MM.1S (cell line): ENCODE results near the gene ZNHIT3.

Experiments used
- EZH2 ChIP-seq: fragments of 300-600 bp; sonication (generic); optimal IDR thresholded peaks from 2 replicates; pipeline ENCODE3; 2017; ENCODE audit warnings: low read depth, mild to moderate bottlenecking, antibody characterized with exemption, low read length, mixed read lengths
- TF ChIP-seq, protein P1 (sequence below): fragments of 300-600 bp; sonication (generic); IDR thresholded peaks from 2 replicates; pipeline ENCODE4 v1.5.1; 2016; ENCODE audit warnings: antibody characterized with exemption, low read length, mixed read lengths

GRCh38 chr17:36469733-36470132, 16.7 kb upstream of the ZNHIT3 start:
- TF ChIP-seq, protein P1, sequence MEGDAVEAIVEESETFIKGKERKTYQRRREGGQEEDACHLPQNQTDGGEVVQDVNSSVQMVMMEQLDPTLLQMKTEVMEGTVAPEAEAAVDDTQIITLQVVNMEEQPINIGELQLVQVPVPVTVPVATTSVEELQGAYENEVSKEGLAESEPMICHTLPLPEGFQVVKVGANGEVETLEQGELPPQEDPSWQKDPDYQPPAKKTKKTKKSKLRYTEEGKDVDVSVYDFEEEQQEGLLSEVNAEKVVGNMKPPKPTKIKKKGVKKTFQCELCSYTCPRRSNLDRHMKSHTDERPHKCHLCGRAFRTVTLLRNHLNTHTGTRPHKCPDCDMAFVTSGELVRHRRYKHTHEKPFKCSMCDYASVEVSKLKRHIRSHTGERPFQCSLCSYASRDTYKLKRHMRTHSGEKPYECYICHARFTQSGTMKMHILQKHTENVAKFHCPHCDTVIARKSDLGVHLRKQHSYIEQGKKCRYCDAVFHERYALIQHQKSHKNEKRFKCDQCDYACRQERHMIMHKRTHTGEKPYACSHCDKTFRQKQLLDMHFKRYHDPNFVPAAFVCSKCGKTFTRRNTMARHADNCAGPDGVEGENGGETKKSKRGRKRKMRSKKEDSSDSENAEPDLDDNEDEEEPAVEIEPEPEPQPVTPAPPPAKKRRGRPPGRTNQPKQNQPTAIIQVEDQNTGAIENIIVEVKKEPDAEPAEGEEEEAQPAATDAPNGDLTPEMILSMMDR, result no peak
- TF ChIP-seq EZH2, result no peak
